OCI-LY7 (cell line): ENCODE measurements around the gene VWA2. TPM values are rescaled to one million over a fixed set of nuclear protein-coding genes. Genes with fewer than 3 reads are reported as not detected.

Experiments used
- BruUV-seq: library from RNA; stranded (reverse); fragments of 400-500 nt; replicated peaks from 2 replicates; lab custom pipeline; 2021; lab: Mats Ljungman, UMichigan
- CTCF ChIA-PET: fragments of 300-600 bp; sonication (Branson Sonifier 250); formaldehyde crosslinking; loops from one replicate; lab custom pipeline; 2022; ENCODE audit warnings: antibody characterized with exemption; ENCODE audit not compliant: unreplicated experiment; lab: Charles Lee
- POLR2A ChIA-PET: fragments of 300-600 bp; sonication (Branson Sonifier 250); formaldehyde crosslinking; loops from one replicate; lab custom pipeline; 2022; ENCODE audit warnings: antibody characterized with exemption; lab: Charles Lee
- DNase-seq: peaks from one replicate; pipeline ENCODE4 v3.0.0-alpha.2; 2015; ENCODE audit warnings: low spot score
- H2AFZ ChIP-seq: fragments of 200-600 bp; sonication (generic), shearing (Covaris generic); 2 replicates; pipeline ENCODE4 v1.6.1; 2014; ENCODE audit warnings: mild to moderate bottlenecking, antibody characterized with exemption, low read length, moderate library complexity
- H3K27ac ChIP-seq: fragments of 200-600 bp; sonication (generic); 2 replicates; pipeline ENCODE4 v1.5.1; 2014; ENCODE audit warnings: mixed run types, low read depth, mild to moderate bottlenecking, moderate library complexity, low read length, inconsistent platforms; ENCODE audit not compliant: poor library complexity, severe bottlenecking
- H3K36me3 ChIP-seq: fragments of 200-600 bp; sonication (generic); 2 replicates; pipeline ENCODE4 v1.6.1; 2014; ENCODE audit warnings: mild to moderate bottlenecking, antibody characterized with exemption, low read length, moderate library complexity, mixed read lengths; ENCODE audit not compliant: insufficient read depth
- H3K4me1 ChIP-seq: fragments of 200-600 bp; sonication (generic); 2 replicates; pipeline ENCODE4 v1.5.1; 2014; ENCODE audit warnings: mild to moderate bottlenecking, low read length; ENCODE audit not compliant: insufficient read depth, poor library complexity, severe bottlenecking
- H3K4me2 ChIP-seq: fragments of 200-600 bp; sonication (generic); 2 replicates; pipeline ENCODE4 v1.6.1; 2014; ENCODE audit warnings: mild to moderate bottlenecking, low read length
- H3K4me3 ChIP-seq: fragments of 200-600 bp; sonication (generic); 2 replicates; pipeline ENCODE4 v1.5.1; 2014; ENCODE audit warnings: mild to moderate bottlenecking, low read depth, low read length; ENCODE audit not compliant: poor library complexity, severe bottlenecking
- H3K79me2 ChIP-seq: fragments of 200-600 bp; sonication (generic); 2 replicates; pipeline ENCODE4 v1.6.1; 2016; ENCODE audit warnings: low read depth, mild to moderate bottlenecking, low read length, moderate library complexity, mixed read lengths; ENCODE audit not compliant: insufficient read depth
- H3K9me2 ChIP-seq: fragments of 200-600 bp; sonication (generic); 2 replicates; pipeline ENCODE4 v1.6.1; 2016; ENCODE audit warnings: mild to moderate bottlenecking, low read length, mixed read lengths; ENCODE audit not compliant: insufficient read depth
- H3K9me3 ChIP-seq: fragments of 200-600 bp; sonication (generic); 2 replicates; pipeline ENCODE4 v1.6.1; 2014; ENCODE audit warnings: mild to moderate bottlenecking, mixed run types, low read length, mixed read lengths
- H4K20me1 ChIP-seq: fragments of 200-600 bp; sonication (generic); 2 replicates; pipeline ENCODE4 v1.6.1; 2014; ENCODE audit warnings: mild to moderate bottlenecking, antibody characterized with exemption, low read length, moderate library complexity, mixed read lengths; ENCODE audit not compliant: insufficient read depth
- EZH2phosphoT487 ChIP-seq: fragments of 200-600 bp; sonication (generic); IDR thresholded peaks from 2 replicates; pipeline ENCODE4 v1.6.1; 2018; ENCODE audit warnings: low read depth, borderline replicate concordance, mild to moderate bottlenecking, mixed run types, antibody characterized with exemption, low read length, moderate library complexity, mixed read lengths
- intact Hi-C: fragments of 100-400 bp; cut with micrococcal nuclease; formaldehyde crosslinking; loops from one replicate; pipeline ENCODE4 v1.10.0; 2022; ENCODE audit not compliant: unreplicated experiment
- total RNA-seq, 2 experiments: library from RNA; depleted of rRNA in 1 of 2; stranded (reverse); fragments of >200 nt in 1 of 2; shearing (Covaris generic) in 1 of 2; gene quantifications; 2 replicates each; pipeline ENCODE4 v1.2.3, GENCODE V29; 2014 to 2022
- TF ChIP-seq, protein P1 (sequence below): fragments of 200-600 bp; sonication (generic); conservative IDR thresholded peaks from 2 replicates; pipeline ENCODE4 v1.5.1; 2014; ENCODE audit warnings: mild to moderate bottlenecking, antibody characterized with exemption, low read length, moderate library complexity, mixed read lengths

Gene VWA2
- total RNA-seq, 2 experiments from 2014 or later, result not detected

- Histone ChIP-seq H3K9me2 (no peaks in the 10 kb centered on the region), H3K4me2 (no peak overlapping the region), H3K4me1 (no peaks in the 10 kb centered on the region), H3K9me3 (no peaks in the 10 kb centered on the region), H3K36me3 (no peaks in the 10 kb centered on the region), H3K79me2 (no peaks in the 10 kb centered on the region), H4K20me1 (no peaks in the 10 kb centered on the region), H3K4me3 (no peak overlapping the region), H2AFZ (no peak overlapping the region), H3K27ac (no peak overlapping the region)
- POLR2A ChIA-PET, result no interaction called here
- CTCF ChIA-PET, result no interaction called here
- no TSS peak for BruUV-seq
- TF ChIP-seq, protein P1, sequence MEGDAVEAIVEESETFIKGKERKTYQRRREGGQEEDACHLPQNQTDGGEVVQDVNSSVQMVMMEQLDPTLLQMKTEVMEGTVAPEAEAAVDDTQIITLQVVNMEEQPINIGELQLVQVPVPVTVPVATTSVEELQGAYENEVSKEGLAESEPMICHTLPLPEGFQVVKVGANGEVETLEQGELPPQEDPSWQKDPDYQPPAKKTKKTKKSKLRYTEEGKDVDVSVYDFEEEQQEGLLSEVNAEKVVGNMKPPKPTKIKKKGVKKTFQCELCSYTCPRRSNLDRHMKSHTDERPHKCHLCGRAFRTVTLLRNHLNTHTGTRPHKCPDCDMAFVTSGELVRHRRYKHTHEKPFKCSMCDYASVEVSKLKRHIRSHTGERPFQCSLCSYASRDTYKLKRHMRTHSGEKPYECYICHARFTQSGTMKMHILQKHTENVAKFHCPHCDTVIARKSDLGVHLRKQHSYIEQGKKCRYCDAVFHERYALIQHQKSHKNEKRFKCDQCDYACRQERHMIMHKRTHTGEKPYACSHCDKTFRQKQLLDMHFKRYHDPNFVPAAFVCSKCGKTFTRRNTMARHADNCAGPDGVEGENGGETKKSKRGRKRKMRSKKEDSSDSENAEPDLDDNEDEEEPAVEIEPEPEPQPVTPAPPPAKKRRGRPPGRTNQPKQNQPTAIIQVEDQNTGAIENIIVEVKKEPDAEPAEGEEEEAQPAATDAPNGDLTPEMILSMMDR, result no peak
- no peak for TF ChIP-seq EZH2phosphoT487
- DNase-seq, result no peak
- intact Hi-C loops, result no loop called here
These were observed 13.8 kb downstream of the VWA2 start for GRCh38 chr10:114252883-114253282.

GRCh38 chr10:114255227-114255626 is 16.2 kb downstream of the VWA2 start:
- intact Hi-C loops, result no loop called here
- Histone ChIP-seq H3K4me2 (no peak overlapping the region), H3K79me2 (no peaks in the 10 kb centered on the region), H3K36me3 (no peaks in the 10 kb centered on the region), H2AFZ (no peak overlapping the region), H3K4me1 (no peaks in the 10 kb centered on the region), H3K9me2 (no peaks in the 10 kb centered on the region), H3K4me3 (no peak overlapping the region), H3K27ac (no peak overlapping the region), H3K9me3 (no peaks in the 10 kb centered on the region), H4K20me1 (no peaks in the 10 kb centered on the region)
- TF ChIP-seq EZH2phosphoT487, result no peak
- TF ChIP-seq, protein P1, result no peak
- BruUV-seq, result no TSS peak
- ChIA-PET POLR2A (interaction anchor here (0.5 to 0.7 kb wide), 3 partner anchors 9 to 52 kb away, joined by 3 to 6 read pairs (median 4); no protein-coding TSS in a partner anchor), CTCF (no interaction called here)
- no peak for DNase-seq

- no peak overlapping the region for H3K27ac ChIP-seq
- H4K20me1 ChIP-seq, result no peaks in the 10 kb centered on the region
- no peaks in the 10 kb centered on the region for H3K4me1 ChIP-seq
- no peak overlapping the region for H2AFZ ChIP-seq
- no peaks in the 10 kb centered on the region for H3K9me2 ChIP-seq
- no peaks in the 10 kb centered on the region for H3K36me3 ChIP-seq
- no peaks in the 10 kb centered on the region for H3K9me3 ChIP-seq
- intact Hi-C loops, result no loop called here
- ChIA-PET POLR2A (no interaction called here), CTCF (no interaction called here)
- no TSS peak for BruUV-seq
- TF ChIP-seq EZH2phosphoT487, result no peak
- TF ChIP-seq, protein P1, result no peak
- DNase-seq, result no peak
- H3K79me2 ChIP-seq, result no peaks in the 10 kb centered on the region
- H3K4me3 ChIP-seq, result no peak overlapping the region
- no peak overlapping the region for H3K4me2 ChIP-seq
These were observed 17.1 kb downstream of the VWA2 start for GRCh38 chr10:114256008-114256765.
